ENCODE measurements around the gene PTPRM.

Gene PTPRM

GRCh38 chr18:8351161-8351560 lies 784.0 kb downstream of the PTPRM start:
- no peak for DNase-seq

- no peak for DNase-seq
Observed at GRCh38 chr18:8354304-8354703, 787.2 kb downstream of the PTPRM start.

GRCh38 chr18:8356001-8356400 lies 788.9 kb downstream of the PTPRM start:
- no peak for DNase-seq

GRCh38 chr18:8357320-8357719 lies 790.2 kb downstream of the PTPRM start:
- DNase-seq, result no peak

- no peak for DNase-seq
Observed at GRCh38 chr18:8358033-8358765, 791.1 kb downstream of the PTPRM start.

- DNase-seq, result no peak
Observed at GRCh38 chr18:8359076-8359475, 792.0 kb downstream of the PTPRM start.

- no peak for DNase-seq
Observed at GRCh38 chr18:8359481-8359880, 792.4 kb downstream of the PTPRM start.

- DNase-seq, result no peak
Observed at GRCh38 chr18:8361941-8362471, 794.9 kb downstream of the PTPRM start.

- DNase-seq, result no peak
Observed at GRCh38 chr18:8362863-8363262, 795.7 kb downstream of the PTPRM start.

GRCh38 chr18:8364385-8364784 lies 797.3 kb downstream of the PTPRM start:
- DNase-seq, result no peak

- no peak for DNase-seq
Observed at GRCh38 chr18:8365006-8365405, 797.9 kb downstream of the PTPRM start.

- no peak for DNase-seq
Observed at GRCh38 chr18:8365528-8365927, 798.4 kb downstream of the PTPRM start.

GRCh38 chr18:8366070-8366469 lies 799.0 kb downstream of the PTPRM start:
- no peak for DNase-seq

- DNase-seq, result no peak
Observed at GRCh38 chr18:8366656-8367055, 799.5 kb downstream of the PTPRM start.

- no peak for DNase-seq
Observed at GRCh38 chr18:8367217-8367988, 800.3 kb downstream of the PTPRM start.

- no peak for DNase-seq
Observed at GRCh38 chr18:8368512-8369217, 801.5 kb downstream of the PTPRM start.

GRCh38 chr18:8373486-8373885 lies 806.4 kb downstream of the PTPRM start:
- DNase-seq, result no peak

- no peak for DNase-seq
Observed at GRCh38 chr18:8374676-8375075, 807.6 kb downstream of the PTPRM start.

- no peak for DNase-seq
Observed at GRCh38 chr18:8375249-8375648, 808.1 kb downstream of the PTPRM start.

GRCh38 chr18:8376113-8376512 lies 809.0 kb downstream of the PTPRM start:
- DNase-seq, result no peak

- no peak for DNase-seq
Observed at GRCh38 chr18:8379187-8379941, 812.2 kb downstream of the PTPRM start.

- no peak for DNase-seq
Observed at GRCh38 chr18:8380006-8380405, 812.9 kb downstream of the PTPRM start.

GRCh38 chr18:8380926-8381325 lies 813.8 kb downstream of the PTPRM start:
- no peak for DNase-seq
